Uterus (tissue), 4 donors: ENCODE measurements around the gene AFAP1L1. TPM values are rescaled to one million over a fixed set of nuclear protein-coding genes. Genes with fewer than 3 reads are reported as not detected.

ENCODE experiments used
- DNase-seq, 2 donors: peaks; one replicate each; pipeline ENCODE4 v3.0.0-alpha.2; 2019 to 2020
- H3K27ac ChIP-seq, 2 donors: fragments of 200-600 bp; sonication (generic); 1 replicate in 1 of 2; 2 replicates in 1 of 2; pipeline ENCODE4 v1.5.1; 2016 to 2018
- H3K27me3 ChIP-seq, 2 donors: fragments of 200-600 bp; sonication (generic); one replicate each; pipeline ENCODE4 v1.5.1; 2018 to 2019; ENCODE audit warnings: control low read depth in 1 of 2
- H3K36me3 ChIP-seq, 2 donors: fragments of 200-600 bp; sonication (generic); one replicate each; pipeline ENCODE4 v1.5.1; 2019; ENCODE audit warnings: control low read depth in 1 of 2
- H3K4me1 ChIP-seq, 2 donors: fragments of 200-600 bp; sonication (generic); one replicate each; pipeline ENCODE4 v1.5.1; 2018 to 2019; ENCODE audit warnings: control low read depth in 1 of 2
- H3K4me3 ChIP-seq, 2 donors: fragments of 200-600 bp; sonication (generic); 1 replicate in 1 of 2; 2 replicates in 1 of 2; pipeline ENCODE4 v1.5.1; 2018 to 2019; ENCODE audit warnings: mild to moderate bottlenecking in 1 of 2
- H3K9me3 ChIP-seq, 2 donors: fragments of 200-600 bp; sonication (generic); one replicate each; pipeline ENCODE4 v1.5.1; 2019; ENCODE audit warnings: control low read depth in 1 of 2
- POLR2A ChIP-seq, 2 donors: fragments of 450-650 bp; IDR thresholded peaks; one replicate each; pipeline ENCODE4 v1.6.1; 2016; ENCODE audit warnings: antibody characterized with exemption in 2 of 2, mild to moderate bottlenecking in 1 of 2, moderate library complexity in 1 of 2
- intact Hi-C: fragments of 100-400 bp; cut with DNase I; formaldehyde crosslinking; loops from one replicate; pipeline ENCODE4 v1.15.1; 2023; ENCODE audit warnings: low total_unique reads
- total RNA-seq, 4 donors: library from RNA; depleted of rRNA in 3 of 4; stranded (reverse); fragments of >200 nt in 3 of 4; gene quantifications; one replicate each; pipeline versions ENCODE4 v1.1.0 to v1.2.4, GENCODE V29; 2014 to 2023
- TF ChIP-seq, protein P1 (sequence below), 4 experiments: fragments of 200-600 bp in 2 of 4; fragments of 450-650 bp in 2 of 4; sonication (generic) in 2 of 4; IDR thresholded peaks; one replicate each; pipeline ENCODE4 v1.5.1; 2016 to 2019; ENCODE audit warnings: antibody characterized with exemption in 4 of 4, mild to moderate bottlenecking in 2 of 4, moderate library complexity in 1 of 4
- donor health status: DM: yes; HTN: yes; CAD: no.

AFAP1L1 gene
- total RNA-seq, 4 donors from 2014 or later, result 5.3 to 26.9 (median 24.6) TPM

DNA sequence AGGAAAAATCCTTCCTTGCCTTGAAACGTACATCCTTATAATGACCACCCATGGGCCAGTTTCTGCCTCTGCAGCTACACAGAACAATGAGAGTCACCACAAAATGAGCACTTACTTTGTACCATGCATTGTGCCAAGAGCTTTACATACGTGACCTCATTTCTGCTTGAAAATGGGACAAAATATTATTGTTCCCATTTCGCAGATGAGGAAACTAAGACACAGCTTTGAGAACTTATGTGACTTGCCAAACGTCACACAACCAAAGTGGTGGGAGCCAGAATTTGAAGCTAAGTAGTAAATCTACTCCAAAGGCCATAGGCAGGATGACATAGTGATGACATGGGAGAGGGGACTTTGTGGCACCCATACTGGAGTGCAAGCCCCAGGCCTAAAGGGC lies 38.8 kb downstream of the AFAP1L1 start:
- TF ChIP-seq POLR2A (IDR thresholded peaks at IDR 0.05), result no peak
- TF ChIP-seq, protein P1, sequence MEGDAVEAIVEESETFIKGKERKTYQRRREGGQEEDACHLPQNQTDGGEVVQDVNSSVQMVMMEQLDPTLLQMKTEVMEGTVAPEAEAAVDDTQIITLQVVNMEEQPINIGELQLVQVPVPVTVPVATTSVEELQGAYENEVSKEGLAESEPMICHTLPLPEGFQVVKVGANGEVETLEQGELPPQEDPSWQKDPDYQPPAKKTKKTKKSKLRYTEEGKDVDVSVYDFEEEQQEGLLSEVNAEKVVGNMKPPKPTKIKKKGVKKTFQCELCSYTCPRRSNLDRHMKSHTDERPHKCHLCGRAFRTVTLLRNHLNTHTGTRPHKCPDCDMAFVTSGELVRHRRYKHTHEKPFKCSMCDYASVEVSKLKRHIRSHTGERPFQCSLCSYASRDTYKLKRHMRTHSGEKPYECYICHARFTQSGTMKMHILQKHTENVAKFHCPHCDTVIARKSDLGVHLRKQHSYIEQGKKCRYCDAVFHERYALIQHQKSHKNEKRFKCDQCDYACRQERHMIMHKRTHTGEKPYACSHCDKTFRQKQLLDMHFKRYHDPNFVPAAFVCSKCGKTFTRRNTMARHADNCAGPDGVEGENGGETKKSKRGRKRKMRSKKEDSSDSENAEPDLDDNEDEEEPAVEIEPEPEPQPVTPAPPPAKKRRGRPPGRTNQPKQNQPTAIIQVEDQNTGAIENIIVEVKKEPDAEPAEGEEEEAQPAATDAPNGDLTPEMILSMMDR (IDR thresholded peaks at IDR 0.05), result no peak
- intact Hi-C loops, result no loop called here
- H3K4me1 ChIP-seq, result no peaks in the 10 kb centered on the region
- H3K27ac ChIP-seq, result no peak overlapping the region
- no peaks in the 10 kb centered on the region for H3K9me3 ChIP-seq
- no peak overlapping the region for H3K4me3 ChIP-seq
- DNase-seq, result no peak
- H3K36me3 ChIP-seq, result no peaks in the 10 kb centered on the region
- H3K27me3 ChIP-seq, result no peaks in the 10 kb centered on the region

DNA sequence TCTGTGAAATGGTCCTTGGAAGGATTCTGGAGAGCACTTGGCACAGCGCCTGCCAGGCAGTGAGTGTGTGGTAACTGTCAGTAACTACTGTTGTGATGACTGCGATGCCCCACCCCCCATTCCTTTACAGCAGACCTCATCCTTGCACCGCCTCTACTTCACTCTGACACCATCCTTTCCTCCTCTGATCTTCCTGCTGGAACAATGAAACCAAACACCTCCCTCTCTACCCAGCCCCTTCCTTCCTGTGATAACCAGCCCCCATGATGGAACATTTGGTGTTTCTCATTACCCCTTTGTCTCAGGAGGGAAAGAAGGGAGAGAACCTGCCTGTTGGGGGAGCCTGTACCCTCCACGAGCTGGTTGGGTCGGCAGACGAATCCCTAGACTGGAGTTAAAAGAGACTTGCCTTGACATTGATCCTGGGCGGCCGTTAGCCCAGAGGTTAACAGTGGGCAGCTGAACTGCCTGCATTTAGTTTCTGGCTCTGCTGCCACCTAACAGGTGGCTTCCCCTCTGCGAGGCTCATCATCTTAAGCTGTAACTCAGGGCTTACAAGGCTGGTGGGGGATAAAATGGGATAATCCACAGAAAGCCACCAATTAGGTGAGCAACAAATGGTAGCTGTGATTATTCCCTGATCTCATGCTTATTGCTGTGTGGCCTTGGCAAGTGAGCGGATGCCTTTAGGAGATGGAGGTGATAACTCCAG lies 39.4 kb downstream of the AFAP1L1 start:
- intact Hi-C loops, result no loop called here
- Histone ChIP-seq H3K4me1 (no peaks in the 10 kb centered on the region), H3K27me3 (no peaks in the 10 kb centered on the region), H3K36me3 (no peaks in the 10 kb centered on the region), H3K4me3 (no peak overlapping the region), H3K27ac (no peak overlapping the region), H3K9me3 (no peaks in the 10 kb centered on the region)
- DNase-seq, result peak in 1 of 2 donors; percentile 52
- TF ChIP-seq POLR2A (IDR thresholded peaks at IDR 0.05), result no peak
- TF ChIP-seq, protein P1 (IDR thresholded peaks at IDR 0.05), result no peak

DNA sequence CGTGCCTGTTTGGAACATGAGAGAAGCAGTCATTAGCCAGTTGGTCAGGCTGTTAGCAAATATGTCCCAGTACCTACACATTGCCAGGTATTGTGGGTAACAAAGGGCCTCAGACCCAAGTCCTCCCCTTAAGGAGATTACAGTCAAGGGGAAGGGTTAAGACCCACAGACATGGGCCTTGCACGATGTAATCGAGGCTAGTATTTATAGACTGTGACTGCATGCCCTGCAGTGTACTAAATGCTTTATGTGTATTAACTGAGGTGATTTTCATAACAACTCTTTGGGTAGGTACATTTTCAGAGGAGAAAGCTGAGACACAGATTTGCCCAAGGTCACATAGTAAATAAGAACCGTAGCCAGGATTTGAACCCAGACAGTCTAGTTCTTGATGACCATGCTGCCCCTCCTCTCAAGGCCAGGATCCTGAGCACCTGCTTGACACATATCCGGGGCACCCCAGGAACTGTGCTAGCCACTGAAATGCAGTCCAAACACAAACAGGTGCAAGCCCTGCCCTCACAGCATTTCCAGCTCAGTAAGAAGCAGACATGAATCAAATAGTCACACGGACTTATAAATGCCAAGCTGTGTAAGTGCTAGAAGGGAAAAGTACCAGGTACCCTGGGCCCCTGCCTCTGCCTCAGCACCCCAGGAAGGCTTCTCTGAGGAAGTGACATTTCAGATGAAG lies 41.6 kb downstream of the AFAP1L1 start:
- H3K9me3 ChIP-seq, result no peaks in the 10 kb centered on the region
- TF ChIP-seq POLR2A (IDR thresholded peaks at IDR 0.05), result no peak
- intact Hi-C loops, result no loop called here
- no peaks in the 10 kb centered on the region for H3K36me3 ChIP-seq
- no peak for DNase-seq
- H3K27ac ChIP-seq, result no peak overlapping the region
- H3K4me1 ChIP-seq, result no peaks in the 10 kb centered on the region
- H3K4me3 ChIP-seq, result no peak overlapping the region
- H3K27me3 ChIP-seq, result no peaks in the 10 kb centered on the region

DNA sequence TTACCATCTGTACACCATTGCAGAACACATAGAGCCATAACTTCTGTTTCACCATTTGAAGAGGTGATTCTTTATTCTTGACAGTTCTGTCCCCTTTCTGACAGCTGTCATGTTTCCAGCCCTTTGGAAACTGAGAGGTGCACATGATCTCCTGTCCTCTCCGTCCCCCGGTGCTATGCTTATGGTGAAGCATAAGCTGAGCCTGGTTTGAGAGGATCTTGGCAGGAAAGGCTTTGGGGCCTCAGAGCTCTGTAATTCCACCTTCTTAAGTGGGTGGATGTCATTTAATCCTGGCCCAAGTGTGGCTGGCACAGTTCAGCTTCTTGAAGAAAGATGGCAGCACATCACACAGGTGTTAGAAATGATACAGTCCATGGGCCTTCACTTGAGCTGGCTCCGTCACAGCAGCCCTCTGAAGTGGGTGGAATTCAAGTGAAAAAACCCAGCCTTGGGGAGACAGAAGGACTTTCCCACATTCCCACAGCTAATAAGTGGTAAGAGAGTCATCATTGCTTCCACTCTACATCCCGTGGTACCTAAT lies 43.0 kb downstream of the AFAP1L1 start:
- no peak for TF ChIP-seq POLR2A (IDR thresholded peaks at IDR 0.05)
- TF ChIP-seq, protein P1 (IDR thresholded peaks at IDR 0.05), result no peak
- Histone ChIP-seq H3K27me3 (no peaks in the 10 kb centered on the region), H3K4me3 (no peak overlapping the region), H3K27ac (no peak overlapping the region), H3K36me3 (no peaks in the 10 kb centered on the region), H3K4me1 (no peaks in the 10 kb centered on the region), H3K9me3 (no peaks in the 10 kb centered on the region)
- intact Hi-C loops, result no loop called here
- DNase-seq, result no peak

DNA sequence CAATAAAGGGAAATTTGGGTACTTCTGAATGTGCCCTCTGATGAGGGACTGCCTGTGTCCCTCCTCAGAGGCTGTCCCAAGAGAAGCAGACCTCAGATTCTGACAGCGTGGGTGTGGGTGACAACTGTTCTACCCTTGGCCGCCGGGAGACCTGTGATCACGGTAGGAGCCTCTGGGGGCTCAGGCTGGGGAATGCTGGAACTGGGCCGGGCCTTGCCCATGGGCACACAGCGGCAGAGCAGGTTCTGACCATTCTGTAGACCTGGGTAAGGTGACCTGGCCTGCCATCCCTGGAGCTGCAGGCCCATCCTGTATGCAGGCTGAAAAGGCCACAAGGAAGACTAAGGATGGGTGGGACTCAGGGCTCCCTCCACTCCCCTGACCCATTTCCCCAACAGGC lies 44.1 kb downstream of the AFAP1L1 start:
- TF ChIP-seq, protein P1 (IDR thresholded peaks at IDR 0.05), result no peak
- TF ChIP-seq POLR2A (IDR thresholded peaks at IDR 0.05), result no peak

More for the DNA sequence above, 44.1 kb downstream of the AFAP1L1 start:
- Histone ChIP-seq H3K4me3 (no peak overlapping the region), H3K36me3 (no peaks in the 10 kb centered on the region), H3K4me1 (no peaks in the 10 kb centered on the region), H3K27ac (no peak overlapping the region), H3K9me3 (no peaks in the 10 kb centered on the region), H3K27me3 (no peaks in the 10 kb centered on the region)
- DNase-seq, result no peak
- intact Hi-C loops, result no loop called here
